ENCODE measurements around the gene FAM221A. TPM values are rescaled to one million over a fixed set of nuclear protein-coding genes. Genes with fewer than 3 reads are reported as not detected.

FAM221A gene
- total RNA-seq, 1 donor from 2014 or later = 4.7 TPM

DNA sequence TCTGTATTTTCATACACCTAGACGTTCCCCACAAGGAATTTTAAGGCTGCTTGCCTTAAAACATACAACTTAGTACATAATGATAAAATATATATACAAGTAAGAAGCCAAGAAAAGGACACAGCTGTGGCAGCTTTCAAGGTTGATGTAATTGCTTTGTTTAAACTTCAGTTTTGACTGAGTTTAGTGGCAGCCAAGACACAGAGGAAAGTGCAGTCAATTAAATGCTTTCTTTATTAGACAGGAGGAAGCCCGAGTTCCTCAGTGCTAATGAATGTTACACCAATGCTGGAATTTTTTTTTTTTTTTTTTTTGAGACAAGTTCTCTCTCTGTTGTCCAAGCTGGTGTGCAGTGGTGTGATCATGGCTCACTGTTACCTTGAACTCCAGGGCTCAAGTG, 18.8 kb downstream of the FAM221A start:
- DNase-seq (ENCODE audit: extremely low spot score in 2 of 2) = no peak
- TF ChIP-seq, protein P1, sequence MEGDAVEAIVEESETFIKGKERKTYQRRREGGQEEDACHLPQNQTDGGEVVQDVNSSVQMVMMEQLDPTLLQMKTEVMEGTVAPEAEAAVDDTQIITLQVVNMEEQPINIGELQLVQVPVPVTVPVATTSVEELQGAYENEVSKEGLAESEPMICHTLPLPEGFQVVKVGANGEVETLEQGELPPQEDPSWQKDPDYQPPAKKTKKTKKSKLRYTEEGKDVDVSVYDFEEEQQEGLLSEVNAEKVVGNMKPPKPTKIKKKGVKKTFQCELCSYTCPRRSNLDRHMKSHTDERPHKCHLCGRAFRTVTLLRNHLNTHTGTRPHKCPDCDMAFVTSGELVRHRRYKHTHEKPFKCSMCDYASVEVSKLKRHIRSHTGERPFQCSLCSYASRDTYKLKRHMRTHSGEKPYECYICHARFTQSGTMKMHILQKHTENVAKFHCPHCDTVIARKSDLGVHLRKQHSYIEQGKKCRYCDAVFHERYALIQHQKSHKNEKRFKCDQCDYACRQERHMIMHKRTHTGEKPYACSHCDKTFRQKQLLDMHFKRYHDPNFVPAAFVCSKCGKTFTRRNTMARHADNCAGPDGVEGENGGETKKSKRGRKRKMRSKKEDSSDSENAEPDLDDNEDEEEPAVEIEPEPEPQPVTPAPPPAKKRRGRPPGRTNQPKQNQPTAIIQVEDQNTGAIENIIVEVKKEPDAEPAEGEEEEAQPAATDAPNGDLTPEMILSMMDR (IDR thresholded peaks at IDR 0.05) = no peak
- no peak for TF ChIP-seq POLR2A (IDR thresholded peaks at IDR 0.05)
- TF ChIP-seq POLR2AphosphoS5 (IDR thresholded peaks at IDR 0.05; ENCODE audit: insufficient read depth in 1 of 2, low read depth in 1 of 2) = no peak
- H3K4me3 ChIP-seq = no peak overlapping the region
- H3K27me3 ChIP-seq = no peaks in the 10 kb centered on the region
- H3K27ac ChIP-seq = no peak overlapping the region
- H3K4me1 ChIP-seq = no peaks in the 10 kb centered on the region
- H3K36me3 ChIP-seq = peaks cover 0 to 4% of the 10 kb centered on the region in 2 donors
- H3K9me3 ChIP-seq = no peaks in the 10 kb centered on the region
- intact Hi-C loops (cut with DNase I) = no loop called here

DNA sequence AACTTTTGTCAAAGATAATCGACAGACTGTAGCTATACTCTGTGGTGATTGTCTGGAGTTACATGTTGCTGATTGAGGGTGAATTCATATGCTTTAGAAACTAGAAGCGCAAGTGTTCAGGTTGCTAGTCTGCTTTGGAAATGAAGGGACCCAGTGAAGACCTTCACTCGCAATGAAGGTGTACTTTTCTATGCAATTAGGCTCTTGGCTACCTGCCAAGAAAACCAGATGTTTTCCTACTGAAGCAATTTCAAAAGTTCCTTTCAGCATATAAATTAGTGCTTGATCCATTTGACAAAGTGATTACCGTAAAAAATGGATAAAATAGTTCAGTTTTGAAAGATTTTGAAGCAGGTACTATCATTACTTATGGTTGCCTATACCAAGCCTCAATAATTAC, 20.0 kb downstream of the FAM221A start:
- Histone ChIP-seq H3K27ac (no peak overlapping the region), H3K4me1 (no peaks in the 10 kb centered on the region), H3K9me3 (no peaks in the 10 kb centered on the region), H3K27me3 (no peaks in the 10 kb centered on the region), H3K4me3 (no peak overlapping the region), H3K36me3 (peaks cover 0 to 13% of the 10 kb centered on the region in 2 donors)
- no peak for DNase-seq (ENCODE audit: extremely low spot score in 2 of 2)
- TF ChIP-seq, protein P1 (IDR thresholded peaks at IDR 0.05) = no peak
- TF ChIP-seq POLR2AphosphoS5 (IDR thresholded peaks at IDR 0.05; ENCODE audit: insufficient read depth in 1 of 2, low read depth in 1 of 2) (no peak), POLR2A (IDR thresholded peaks at IDR 0.05) (no peak)
- intact Hi-C loops (cut with DNase I) = no loop called here

GRCh38 chr7:23709081-23709750, 29.2 kb downstream of the FAM221A start:
- TF ChIP-seq POLR2AphosphoS5 (IDR thresholded peaks at IDR 0.05; ENCODE audit: insufficient read depth in 1 of 2, low read depth in 1 of 2) (no peak), POLR2A (IDR thresholded peaks at IDR 0.05) (no peak)
- TF ChIP-seq, protein P1 (IDR thresholded peaks at IDR 0.05) = no peak
- no peaks in the 10 kb centered on the region for H3K4me1 ChIP-seq
- intact Hi-C loops (cut with DNase I) = no loop called here
- H3K27ac ChIP-seq = no peak overlapping the region
- peaks cover 0 to 6% of the 10 kb centered on the region in 2 donors for H3K36me3 ChIP-seq
- no peaks in the 10 kb centered on the region for H3K27me3 ChIP-seq
- no peak for DNase-seq (ENCODE audit: extremely low spot score in 2 of 2)
- no peaks in the 10 kb centered on the region for H3K9me3 ChIP-seq
- H3K4me3 ChIP-seq = no peak overlapping the region

DNA sequence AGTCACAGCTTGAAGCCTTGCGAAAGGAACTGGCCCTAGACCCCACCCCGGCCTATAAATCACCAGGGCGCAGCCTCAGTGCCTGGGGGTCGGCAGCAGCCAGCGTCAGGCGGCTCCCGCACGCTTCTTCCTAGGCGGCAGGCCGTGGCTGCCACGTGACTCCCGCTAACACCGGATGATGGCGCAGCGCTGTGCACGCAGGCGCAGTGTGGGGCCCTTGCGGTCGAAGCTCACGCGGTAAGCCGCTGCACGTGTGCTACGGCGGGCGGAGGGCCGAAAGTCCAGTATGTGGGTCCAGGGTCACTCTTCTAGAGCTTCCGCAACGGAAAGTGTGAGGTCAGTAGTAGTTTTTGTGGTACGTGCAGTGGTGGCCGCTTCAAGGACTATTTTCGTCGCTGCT, 30.0 kb downstream of the FAM221A start, which contains the start of gene STK31:
Gene STK31 (plus strand): TSS at position 220 of the 400 bp plus-strand sequence. CDS start 67 bp downstream, at position 287.
- intact Hi-C loops (cut with DNase I) = loop anchor here (5.0 kb wide), 1 partner anchor 138 kb away; no protein-coding TSS in a partner anchor
- TF ChIP-seq POLR2AphosphoS5 (IDR thresholded peaks at IDR 0.05; ENCODE audit: insufficient read depth in 1 of 2, low read depth in 1 of 2) = no peak
- TF ChIP-seq POLR2A (IDR thresholded peaks at IDR 0.05) = no peak
- TF ChIP-seq, protein P1 (IDR thresholded peaks at IDR 0.05) = no peak
- no peak for DNase-seq (ENCODE audit: extremely low spot score in 2 of 2)

More for the DNA sequence above, 30.0 kb downstream of the FAM221A start, which contains the start of gene STK31:
- Histone ChIP-seq H3K36me3 (no peaks in the 10 kb centered on the region), H3K4me1 (no peaks in the 10 kb centered on the region), H3K27ac (no peak within 1 kb of the TSS), H3K27me3 (no peaks in the 10 kb centered on the region), H3K9me3 (no peaks in the 10 kb centered on the region), H3K4me3 (no peak within 1 kb of the TSS)

All from vagina (tissue), 2 donors.